Upper lobe of left lung (tissue), 4 donors: ENCODE measurements around the gene PAPPA.

Experiments
- CTCF ChIP-seq, 6 experiments: fragments of 450-650 bp in 4 of 6; fragments of 200-600 bp in 2 of 6; sonication (generic) in 2 of 6; IDR thresholded peaks; one replicate each; pipeline ENCODE4 v1.5.1; 2016 to 2019; ENCODE audit warnings: antibody characterized with exemption in 6 of 6
- EP300 ChIP-seq, 4 donors: sonication (generic); formaldehyde crosslinking; IDR thresholded peaks; one replicate each; pipeline ENCODE4 v1.5.1; 2017; ENCODE audit warnings: antibody characterized with exemption in 4 of 4, control low read depth in 2 of 4
- POLR2A ChIP-seq, 4 donors: fragments of 450-650 bp; IDR thresholded peaks; one replicate each; pipeline ENCODE4 v1.5.1; 2016 to 2017; ENCODE audit warnings: antibody characterized with exemption in 4 of 4, mild to moderate bottlenecking in 2 of 4
- POLR2AphosphoS5 ChIP-seq, 2 donors: sonication (generic); formaldehyde crosslinking; IDR thresholded peaks; one replicate each; pipeline ENCODE4 v1.5.1; 2017; ENCODE audit warnings: antibody characterized with exemption in 2 of 2

GRCh38 chr9:116262448-116262847, 108.9 kb downstream of the PAPPA start:
- TF ChIP-seq CTCF (IDR thresholded peaks at IDR 0.05) (no peak), POLR2A (IDR thresholded peaks at IDR 0.05) (no peak), POLR2AphosphoS5 (IDR thresholded peaks at IDR 0.05) (no peak), EP300 (IDR thresholded peaks at IDR 0.05) (no peak)
